UCSD-AML1 (cell line): ENCODE measurements around the gene DNAH11.

Experiments
- DNase-seq: peaks from one replicate; lab custom pipeline; 2025; ENCODE audit not compliant: unreplicated experiment; lab: John Stamatoyannopoulos, UW

The DNAH11 gene

DNA sequence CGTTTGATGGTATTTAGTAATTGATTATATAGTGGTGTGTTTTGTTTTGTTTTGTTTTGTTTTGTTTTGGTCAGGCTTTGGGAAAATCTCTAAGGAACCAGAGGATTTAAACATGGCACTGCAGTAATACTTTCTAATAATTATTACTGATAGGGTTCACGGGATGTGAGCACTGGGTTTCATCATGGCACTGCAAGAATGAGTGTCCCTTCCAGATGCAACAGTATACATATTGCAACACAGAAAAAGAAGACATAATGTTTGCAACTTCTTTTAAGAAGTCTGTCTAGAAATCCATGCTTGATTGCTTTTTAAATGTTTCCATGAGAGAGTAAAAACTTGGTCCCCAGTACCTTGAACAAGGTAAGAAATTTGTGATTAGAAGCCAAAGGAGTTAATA is 405.1 kb downstream of the DNAH11 start:
- no peak for DNase-seq

DNA sequence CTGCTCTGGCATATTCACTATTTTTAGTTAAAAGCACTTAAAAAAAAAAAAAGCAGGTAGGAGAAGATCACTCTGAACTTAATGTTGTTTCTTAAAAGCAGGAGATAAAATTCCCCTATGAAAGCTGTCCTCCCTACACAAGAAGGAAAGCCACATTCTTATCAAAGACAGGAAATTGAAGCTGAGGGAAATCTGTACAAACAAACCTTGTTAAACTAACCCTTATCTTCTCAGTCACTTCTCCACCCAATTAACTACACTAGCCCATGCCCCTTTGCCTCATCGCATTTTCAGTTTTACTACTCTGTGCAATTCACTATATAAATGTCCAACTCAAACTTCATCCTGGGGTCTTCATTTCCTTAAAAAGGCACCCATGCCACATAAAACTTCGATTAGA is 405.5 kb downstream of the DNAH11 start:
- no peak for DNase-seq

DNA sequence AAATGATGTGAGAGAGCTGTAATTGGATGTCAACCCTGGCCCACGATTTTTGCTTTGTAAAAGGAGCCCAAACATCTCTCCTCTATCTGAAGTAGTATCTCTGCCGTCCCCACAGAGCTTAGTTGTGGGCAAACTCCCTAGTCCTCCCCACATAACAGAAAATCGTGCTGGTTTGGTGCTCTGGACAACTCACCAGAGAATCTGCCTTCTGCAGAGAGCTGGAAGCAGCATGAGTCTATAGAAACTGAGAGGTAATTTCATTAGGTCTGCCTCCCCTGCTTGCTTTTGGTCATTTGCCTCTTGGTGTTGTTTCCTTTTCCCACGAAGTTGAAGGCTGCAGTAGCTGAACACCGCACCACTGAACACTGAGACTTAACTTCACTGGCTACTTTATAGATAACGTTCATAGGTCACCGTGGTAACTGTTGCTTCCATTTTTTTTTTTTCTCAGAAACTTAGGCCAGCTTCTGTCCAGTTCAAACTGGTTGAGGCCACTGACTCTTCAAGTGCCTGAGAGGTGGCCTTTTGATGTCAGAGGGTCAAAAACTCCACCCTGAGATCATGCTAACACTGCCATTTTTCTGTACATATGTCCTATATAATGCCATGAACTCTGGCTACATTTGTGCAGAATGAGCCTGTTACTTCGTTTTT is 406.2 kb downstream of the DNAH11 start:
- DNase-seq, result no peak
